ENCODE data around the gene ARID1B.
A peak's percentile ranks its signal among the peaks of the same experiment; 100 is the strongest.

ARID1B gene

DNA sequence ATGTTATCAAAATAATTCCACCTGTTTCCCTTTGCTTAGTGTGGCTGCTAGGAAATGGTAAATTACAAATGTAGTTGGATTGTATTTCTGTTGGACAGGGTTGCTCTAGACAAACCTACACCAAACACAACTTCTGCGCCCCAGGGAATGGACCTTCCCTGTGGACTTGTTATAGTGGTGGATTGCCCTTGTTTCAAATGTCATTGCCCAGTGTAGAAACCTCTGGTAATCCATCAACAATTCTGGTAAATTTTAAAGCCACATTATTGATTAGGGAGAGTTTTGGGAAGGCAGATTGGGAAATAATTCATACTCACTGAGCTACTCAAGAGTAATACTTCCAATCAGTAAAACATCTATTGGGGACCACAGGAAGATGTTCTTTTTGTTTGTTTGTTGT, 239.8 kb downstream of the ARID1B start:
- Histone ChIP-seq H3K4me1 (ENCODE audit: control extremely low read depth in 1 of 4, control insufficient read depth in 4 of 4, insufficient read depth in 4 of 4, low read length in 3 of 4) (peaks cover 14 to 29% (median 20%) of the 10 kb centered on the region in 4 experiments), H3K4me3 (ENCODE audit: control insufficient read depth in 1 of 7, extremely low read depth in 1 of 7, insufficient read depth in 4 of 7, low read depth in 2 of 7, low read length in 6 of 7) (no peak overlapping the region), H3K27me3 (replicated peaks in 2 of 5; ENCODE audit: control insufficient read depth in 4 of 5, insufficient read depth in 5 of 5, low read length in 4 of 5) (no peaks in the 10 kb centered on the region), H3K9me3 (ENCODE audit: control extremely low read depth in 1 of 5, control insufficient read depth in 4 of 5, insufficient read depth in 2 of 5, low read depth in 1 of 5, low read length in 4 of 5) (peaks cover 0 to 3% (median 0%) of the 10 kb centered on the region in 5 experiments), H3K36me3 (ENCODE audit: control insufficient read depth in 4 of 4, insufficient read depth in 4 of 4, low read length in 3 of 4) (peaks cover 0 to 3% (median under 1%) of the 10 kb centered on the region in 4 experiments), H3K27ac (ENCODE audit: insufficient read depth in 1 of 2, low read depth in 1 of 2, low read length in 2 of 2, poor library complexity in 1 of 2, severe bottlenecking in 2 of 2) (no peak overlapping the region)
- CTCF ChIA-PET = interaction anchor here (1.2 to 2.0 kb wide), 4 partner anchors 16 to 134 kb away, joined by 3 to 7 read pairs (median 4); no protein-coding TSS in a partner anchor
- no CpG with 5 or more reads among the region's 1 CpG for WGBS (ENCODE audit: insufficient coverage)
- POLR2A ChIA-PET = no interaction called here
- no peak for DNase-seq

- H3K27ac ChIP-seq (ENCODE audit: insufficient read depth in 1 of 2, low read depth in 1 of 2, low read length in 2 of 2, poor library complexity in 1 of 2, severe bottlenecking in 2 of 2) = no peak overlapping the region
Observed at GRCh38 chr6:157017861-157018260, 240.7 kb downstream of the ARID1B start.

DNA sequence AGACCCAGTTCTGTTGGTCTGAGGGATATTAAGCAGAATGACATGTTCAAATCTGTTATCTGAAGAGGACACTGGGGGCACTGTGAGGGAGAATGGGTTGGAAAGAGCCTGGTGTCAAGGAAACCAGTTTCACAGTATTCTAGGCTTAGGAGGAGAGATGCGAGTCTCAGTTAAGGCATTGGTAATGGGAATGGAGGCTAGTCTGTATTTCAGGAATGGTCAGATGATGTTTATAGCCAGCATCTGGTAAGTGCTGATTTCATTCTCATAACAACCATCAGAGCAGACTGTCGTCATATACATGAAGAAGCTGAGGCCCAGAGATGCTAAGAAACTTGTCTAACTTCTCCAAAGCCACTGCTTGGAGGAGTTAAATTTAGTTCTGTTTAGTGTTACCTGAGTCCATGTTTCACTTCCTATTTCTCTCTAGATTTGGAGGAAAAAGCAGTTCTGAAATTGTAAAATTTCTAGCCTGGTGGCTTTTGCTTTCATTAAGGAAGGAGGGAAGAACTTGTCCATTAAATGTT, 242.0 kb downstream of the ARID1B start:
- Histone ChIP-seq H3K27me3 (replicated peaks in 2 of 5; ENCODE audit: control insufficient read depth in 4 of 5, insufficient read depth in 5 of 5, low read length in 4 of 5) (no peaks in the 10 kb centered on the region), H3K4me3 (ENCODE audit: control insufficient read depth in 1 of 7, extremely low read depth in 1 of 7, insufficient read depth in 4 of 7, low read depth in 2 of 7, low read length in 6 of 7) (peak overlapping the region in 3 of 7 experiments; percentile 28 to 90 (median 30)), H3K4me1 (ENCODE audit: control extremely low read depth in 1 of 4, control insufficient read depth in 4 of 4, insufficient read depth in 4 of 4, low read length in 3 of 4) (peaks cover 21 to 49% (median 38%) of the 10 kb centered on the region in 4 experiments), H3K27ac (ENCODE audit: insufficient read depth in 1 of 2, low read depth in 1 of 2, low read length in 2 of 2, poor library complexity in 1 of 2, severe bottlenecking in 2 of 2) (peak overlapping the region in 1 of 2 experiments; percentile 97), H3K9me3 (ENCODE audit: control extremely low read depth in 1 of 5, control insufficient read depth in 4 of 5, insufficient read depth in 2 of 5, low read depth in 1 of 5, low read length in 4 of 5) (no peaks in the 10 kb centered on the region), H3K36me3 (ENCODE audit: control insufficient read depth in 4 of 4, insufficient read depth in 4 of 4, low read length in 3 of 4) (no peaks in the 10 kb centered on the region)
- peak in 2 of 3 donors; percentile 36 to 37 for DNase-seq
- 100% methylated on average over 1 of the region's 2 CpGs for WGBS (ENCODE audit: insufficient coverage)
- POLR2A ChIA-PET = no interaction called here
- CTCF ChIA-PET = interaction anchor here (0.9 to 3.0 kb wide), 4 partner anchors 9 to 135 kb away, joined by 3 to 16 read pairs (median 4); no protein-coding TSS in a partner anchor

More at GRCh38 chr6:157017861-157018260, 240.7 kb downstream of the ARID1B start:
- CTCF ChIA-PET = interaction anchor here (1.5 to 2.0 kb wide), 2 partner anchors 17 to 19 kb away, joined by 3 to 7 read pairs; no protein-coding TSS in a partner anchor
- Histone ChIP-seq H3K36me3 (ENCODE audit: control insufficient read depth in 4 of 4, insufficient read depth in 4 of 4, low read length in 3 of 4) (no peaks in the 10 kb centered on the region), H3K27me3 (replicated peaks in 2 of 5; ENCODE audit: control insufficient read depth in 4 of 5, insufficient read depth in 5 of 5, low read length in 4 of 5) (no peaks in the 10 kb centered on the region), H3K4me3 (ENCODE audit: control insufficient read depth in 1 of 7, extremely low read depth in 1 of 7, insufficient read depth in 4 of 7, low read depth in 2 of 7, low read length in 6 of 7) (no peak overlapping the region), H3K9me3 (ENCODE audit: control extremely low read depth in 1 of 5, control insufficient read depth in 4 of 5, insufficient read depth in 2 of 5, low read depth in 1 of 5, low read length in 4 of 5) (no peaks in the 10 kb centered on the region), H3K4me1 (ENCODE audit: control extremely low read depth in 1 of 4, control insufficient read depth in 4 of 4, insufficient read depth in 4 of 4, low read length in 3 of 4) (peaks cover 15 to 36% (median 28%) of the 10 kb centered on the region in 4 experiments)
- no peak for DNase-seq
- POLR2A ChIA-PET = no interaction called here

DNA sequence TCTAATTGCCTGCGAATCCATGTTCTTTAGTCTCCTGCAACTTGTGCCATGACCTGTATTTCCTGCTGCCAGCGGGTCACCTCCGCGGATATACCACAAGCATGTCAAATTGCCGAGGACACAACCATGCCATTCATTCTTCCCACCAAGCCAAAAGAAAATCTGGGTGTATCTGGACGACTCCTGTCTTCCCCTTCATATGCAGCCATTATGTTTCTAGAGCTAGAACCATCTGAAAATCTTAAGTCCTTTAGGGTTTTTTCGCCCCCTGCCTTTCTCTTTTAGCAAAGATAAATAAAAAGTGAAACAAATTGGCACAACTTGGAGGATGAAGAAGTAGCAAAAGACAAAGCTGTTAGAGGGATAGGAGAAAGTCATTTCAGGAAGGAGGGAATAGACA, 242.6 kb downstream of the ARID1B start:
- H3K4me3 ChIP-seq (ENCODE audit: control insufficient read depth in 1 of 7, extremely low read depth in 1 of 7, insufficient read depth in 4 of 7, low read depth in 2 of 7, low read length in 6 of 7) = peak overlapping the region in 3 of 7 experiments; percentile 28 to 90 (median 30)
- H3K36me3 ChIP-seq (ENCODE audit: control insufficient read depth in 4 of 4, insufficient read depth in 4 of 4, low read length in 3 of 4) = no peaks in the 10 kb centered on the region
- ChIA-PET CTCF (interaction anchor here (0.8 to 3.0 kb wide), 9 partner anchors 9 to 218 kb away, joined by 3 to 16 read pairs (median 3); no protein-coding TSS in a partner anchor), POLR2A (interaction anchor here (0.7 kb wide), 1 partner anchor 83 kb away, joined by 3 read pairs; no protein-coding TSS in a partner anchor)
- 51% methylated on average over 6 of the region's 7 CpGs for WGBS (ENCODE audit: insufficient coverage)
- no peaks in the 10 kb centered on the region for H3K9me3 ChIP-seq (ENCODE audit: control extremely low read depth in 1 of 5, control insufficient read depth in 4 of 5, insufficient read depth in 2 of 5, low read depth in 1 of 5, low read length in 4 of 5)
- H3K27me3 ChIP-seq (replicated peaks in 2 of 5; ENCODE audit: control insufficient read depth in 4 of 5, insufficient read depth in 5 of 5, low read length in 4 of 5) = no peaks in the 10 kb centered on the region
- peak; percentile 63 to 74 (median 69) for DNase-seq
- H3K4me1 ChIP-seq (ENCODE audit: control extremely low read depth in 1 of 4, control insufficient read depth in 4 of 4, insufficient read depth in 4 of 4, low read length in 3 of 4) = peaks cover 21 to 51% (median 38%) of the 10 kb centered on the region in 4 experiments
- H3K27ac ChIP-seq (ENCODE audit: insufficient read depth in 1 of 2, low read depth in 1 of 2, low read length in 2 of 2, poor library complexity in 1 of 2, severe bottlenecking in 2 of 2) = peak overlapping the region in 1 of 2 experiments; percentile 97

DNA sequence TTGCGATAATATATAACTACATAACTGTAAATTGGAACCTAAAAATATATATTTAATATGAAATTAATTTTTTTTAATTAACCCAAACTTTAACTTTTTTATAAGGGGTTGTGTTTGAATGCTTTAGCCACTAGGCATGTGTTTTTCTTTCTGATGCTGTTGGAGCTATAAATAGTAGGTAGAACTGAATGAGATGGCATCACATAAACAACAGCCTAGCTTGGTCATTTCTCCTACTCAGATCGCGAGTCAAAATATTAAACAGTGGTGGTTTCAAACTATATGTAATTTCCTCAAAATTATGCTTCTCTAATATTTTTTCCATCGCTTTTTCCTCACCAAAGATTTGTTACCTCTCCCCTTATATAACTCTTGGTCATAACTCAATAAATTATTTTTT, 243.2 kb downstream of the ARID1B start:
- peak overlapping the region; percentile 91 to 97 for H3K27ac ChIP-seq (ENCODE audit: insufficient read depth in 1 of 2, low read depth in 1 of 2, low read length in 2 of 2, poor library complexity in 1 of 2, severe bottlenecking in 2 of 2)
- ChIA-PET POLR2A (interaction anchor here (0.7 to 1.6 kb wide), 4 partner anchors 14 to 84 kb away, joined by 3 to 9 read pairs (median 3); no protein-coding TSS in a partner anchor), CTCF (interaction anchor here (0.8 to 3.0 kb wide), 8 partner anchors 10 to 218 kb away, joined by 3 to 16 read pairs (median 3); no protein-coding TSS in a partner anchor)
- H3K4me1 ChIP-seq (ENCODE audit: control extremely low read depth in 1 of 4, control insufficient read depth in 4 of 4, insufficient read depth in 4 of 4, low read length in 3 of 4) = peaks cover 21 to 51% (median 38%) of the 10 kb centered on the region in 4 experiments
- H3K9me3 ChIP-seq (ENCODE audit: control extremely low read depth in 1 of 5, control insufficient read depth in 4 of 5, insufficient read depth in 2 of 5, low read depth in 1 of 5, low read length in 4 of 5) = peaks cover 0 to 2% (median 0%) of the 10 kb centered on the region in 5 experiments
- H3K36me3 ChIP-seq (ENCODE audit: control insufficient read depth in 4 of 4, insufficient read depth in 4 of 4, low read length in 3 of 4) = peaks cover 0 to 2% (median 0%) of the 10 kb centered on the region in 4 experiments
- no peaks in the 10 kb centered on the region for H3K27me3 ChIP-seq (replicated peaks in 2 of 5; ENCODE audit: control insufficient read depth in 4 of 5, insufficient read depth in 5 of 5, low read length in 4 of 5)
- WGBS (ENCODE audit: insufficient coverage) = no CpG with 5 or more reads among the region's 4 CpGs
- H3K4me3 ChIP-seq (ENCODE audit: control insufficient read depth in 1 of 7, extremely low read depth in 1 of 7, insufficient read depth in 4 of 7, low read depth in 2 of 7, low read length in 6 of 7) = peak overlapping the region in 6 of 7 experiments; percentile 81 to 91 (median 86)
- peak in 2 of 3 donors; percentile 58 to 69 for DNase-seq

- H3K27me3 ChIP-seq (replicated peaks in 2 of 5; ENCODE audit: control insufficient read depth in 4 of 5, insufficient read depth in 5 of 5, low read length in 4 of 5) = no peaks in the 10 kb centered on the region
- ChIA-PET CTCF (interaction anchor here (0.9 to 3.0 kb wide), 6 partner anchors 10 to 87 kb away, joined by 3 to 16 read pairs (median 4); no protein-coding TSS in a partner anchor), POLR2A (interaction anchor here (0.5 to 1.7 kb wide), 8 partner anchors 11 to 85 kb away, joined by 3 to 9 read pairs (median 4); no protein-coding TSS in a partner anchor)
- DNase-seq = peak; percentile 53 to 84 (median 79)
- H3K27ac ChIP-seq (ENCODE audit: insufficient read depth in 1 of 2, low read depth in 1 of 2, low read length in 2 of 2, poor library complexity in 1 of 2, severe bottlenecking in 2 of 2) = peak overlapping the region; percentile 91 to 97
- 0% methylated on average over 30 of the region's 40 CpGs for WGBS (ENCODE audit: insufficient coverage)
- H3K4me1 ChIP-seq (ENCODE audit: control extremely low read depth in 1 of 4, control insufficient read depth in 4 of 4, insufficient read depth in 4 of 4, low read length in 3 of 4) = peaks cover 21 to 51% (median 38%) of the 10 kb centered on the region in 4 experiments
- H3K4me3 ChIP-seq (ENCODE audit: control insufficient read depth in 1 of 7, extremely low read depth in 1 of 7, insufficient read depth in 4 of 7, low read depth in 2 of 7, low read length in 6 of 7) = peak overlapping the region; percentile 81 to 91 (median 88)
- peaks cover 0 to 4% (median 0%) of the 10 kb centered on the region in 5 experiments for H3K9me3 ChIP-seq (ENCODE audit: control extremely low read depth in 1 of 5, control insufficient read depth in 4 of 5, insufficient read depth in 2 of 5, low read depth in 1 of 5, low read length in 4 of 5)
- H3K36me3 ChIP-seq (ENCODE audit: control insufficient read depth in 4 of 4, insufficient read depth in 4 of 4, low read length in 3 of 4) = peaks cover 0 to 2% (median 0%) of the 10 kb centered on the region in 4 experiments
Observed at GRCh38 chr6:157020881-157021343, 243.7 kb downstream of the ARID1B start.
